ACC112 (cell line): ENCODE data around the gene PFN1.

ENCODE experiments used
- H2AFZ ChIP-seq: fragments of 200-600 bp; sonication (generic); one replicate; pipeline ENCODE4 v1.6.0; 2017; ENCODE audit warnings: antibody characterized with exemption, low read length; ENCODE audit not compliant: unreplicated experiment
- H3K27ac ChIP-seq: fragments of 200-600 bp; sonication (generic); 2 replicates; pipeline ENCODE4 v1.5.1; 2014; ENCODE audit warnings: low read depth, mild to moderate bottlenecking, antibody characterized with exemption, low read length, moderate library complexity
- H3K27me3 ChIP-seq: fragments of 200-600 bp; sonication (generic); 2 replicates; pipeline ENCODE4 v1.6.1; 2014; ENCODE audit warnings: mild to moderate bottlenecking, antibody characterized with exemption, low read length, moderate library complexity, mixed read lengths; ENCODE audit not compliant: insufficient read depth
- H3K36me3 ChIP-seq: fragments of 200-600 bp; sonication (generic); 2 replicates; pipeline ENCODE4 v1.6.1; 2016; ENCODE audit warnings: mild to moderate bottlenecking, antibody characterized with exemption, low read length, moderate library complexity, mixed read lengths; ENCODE audit not compliant: insufficient read depth
- H3K4me1 ChIP-seq: fragments of 200-600 bp; sonication (generic); one replicate; pipeline ENCODE4 v1.6.1; 2016; ENCODE audit warnings: low read length, mixed read lengths; ENCODE audit not compliant: insufficient read depth, unreplicated experiment, control insufficient read depth
- H3K4me3 ChIP-seq: fragments of 200-600 bp; sonication (generic); 2 replicates; pipeline ENCODE4 v1.5.1; 2014; ENCODE audit warnings: mild to moderate bottlenecking, low read depth, low read length
- H3K79me2 ChIP-seq: fragments of 200-600 bp; sonication (generic); one replicate; pipeline ENCODE4 v1.6.0; 2016; ENCODE audit warnings: low read length; ENCODE audit not compliant: control insufficient read depth, unreplicated experiment, insufficient read depth

Gene PFN1

GRCh38 chr17:4967539-4968485, 19.5 kb upstream of the PFN1 start, which contains the start of gene SPAG7:
Gene SPAG7, minus strand, starts transcription at chr17:4967817. Its CDS starts 13 bp downstream, at chr17:4967804.
- Histone ChIP-seq H3K27me3 (no peaks in the 10 kb centered on the region), H3K4me1 (peaks cover 22% of the 10 kb centered on the region), H3K4me3 (peak within 1 kb of the TSS; percentile 89), H3K36me3 (peaks cover 17% of the 10 kb centered on the region), H3K79me2 (peaks cover 31% of the 10 kb centered on the region), H2AFZ (no peak within 1 kb of the TSS), H3K27ac (peak within 1 kb of the TSS; percentile 97)

GRCh38 chr17:4966844-4967538, 18.7 kb upstream of the PFN1 start:
- Histone ChIP-seq H3K36me3 (peaks cover 17% of the 10 kb centered on the region), H3K27ac (peak overlapping the region; percentile 97), H3K27me3 (no peaks in the 10 kb centered on the region), H3K4me3 (peak overlapping the region; percentile 89), H3K4me1 (peaks cover 22% of the 10 kb centered on the region), H2AFZ (no peak overlapping the region), H3K79me2 (peaks cover 31% of the 10 kb centered on the region)

GRCh38 chr17:4965311-4965986, 17.1 kb upstream of the PFN1 start:
- Histone ChIP-seq H2AFZ (no peak overlapping the region), H3K27me3 (no peaks in the 10 kb centered on the region), H3K4me1 (peaks cover 14% of the 10 kb centered on the region), H3K36me3 (peaks cover 13% of the 10 kb centered on the region), H3K27ac (peak overlapping the region; percentile 97; the same call in 1 of the 2 replicates), H3K4me3 (no peak overlapping the region), H3K79me2 (peaks cover 29% of the 10 kb centered on the region)

- peaks cover 7% of the 10 kb centered on the region; the same call in 1 of the 2 replicates for H3K36me3 ChIP-seq
- H3K4me1 ChIP-seq = no peaks in the 10 kb centered on the region
- no peaks in the 10 kb centered on the region for H3K27me3 ChIP-seq
- H3K79me2 ChIP-seq = peaks cover 4% of the 10 kb centered on the region
- no peak overlapping the region for H3K27ac ChIP-seq
- no peak overlapping the region for H2AFZ ChIP-seq
- no peak overlapping the region for H3K4me3 ChIP-seq
Measured at GRCh38 chr17:4960279-4960922, 12.1 kb upstream of the PFN1 start.

- no peak overlapping the region for H3K27ac ChIP-seq
- no peaks in the 10 kb centered on the region for H3K4me1 ChIP-seq
- H3K27me3 ChIP-seq = no peaks in the 10 kb centered on the region
- H3K4me3 ChIP-seq = no peak overlapping the region
- H2AFZ ChIP-seq = no peak overlapping the region
- H3K79me2 ChIP-seq = no peaks in the 10 kb centered on the region
- 0 out of 2 replicates have a peak, but pooled peaks cover 4% of the 10 kb centered on the region for H3K36me3 ChIP-seq
Measured at GRCh38 chr17:4959261-4959965, 11.1 kb upstream of the PFN1 start.

GRCh38 chr17:4958102-4958501, 9.8 kb upstream of the PFN1 start:
- peaks cover 12% of the 10 kb centered on the region for H3K4me1 ChIP-seq
- no peak overlapping the region for H3K27ac ChIP-seq
- no peaks in the 10 kb centered on the region for H3K27me3 ChIP-seq
- no peak overlapping the region for H2AFZ ChIP-seq
- 0 out of 2 replicates have a peak, but pooled peaks cover 4% of the 10 kb centered on the region for H3K36me3 ChIP-seq
- H3K79me2 ChIP-seq = no peaks in the 10 kb centered on the region
- no peak overlapping the region for H3K4me3 ChIP-seq

- Histone ChIP-seq H3K4me3 (no peak overlapping the region), H3K79me2 (no peaks in the 10 kb centered on the region), H2AFZ (no peak overlapping the region), H3K27ac (no peak overlapping the region), H3K27me3 (no peaks in the 10 kb centered on the region), H3K36me3 (0 out of 2 replicates have a peak, but pooled peaks cover 4% of the 10 kb centered on the region), H3K4me1 (peaks cover 16% of the 10 kb centered on the region)
Measured at GRCh38 chr17:4956493-4957061, 8.2 kb upstream of the PFN1 start.

- Histone ChIP-seq H3K36me3 (0 out of 2 replicates have a peak, but pooled peaks cover 4% of the 10 kb centered on the region), H3K4me1 (peaks cover 24% of the 10 kb centered on the region), H3K27me3 (no peaks in the 10 kb centered on the region), H3K79me2 (no peaks in the 10 kb centered on the region), H3K4me3 (no peak overlapping the region), H3K27ac (no peak overlapping the region), H2AFZ (no peak overlapping the region)
Measured at GRCh38 chr17:4955091-4955490, 6.8 kb upstream of the PFN1 start.

GRCh38 chr17:4953451-4953961, 5.2 kb upstream of the PFN1 start:
- Histone ChIP-seq H3K27me3 (no peaks in the 10 kb centered on the region), H3K79me2 (no peaks in the 10 kb centered on the region), H3K36me3 (no peaks in the 10 kb centered on the region), H3K27ac (peak overlapping the region; percentile 31), H3K4me1 (peaks cover 24% of the 10 kb centered on the region), H2AFZ (no peak overlapping the region), H3K4me3 (no peak overlapping the region)
